GM12878 (cell line): ENCODE results near the gene MXRA7. TPM values are rescaled to one million over a fixed set of nuclear protein-coding genes. Genes with fewer than 3 reads are reported as not detected.

Experiments used
- ELK1 ChIP-seq: IDR thresholded peaks from 2 replicates; pipeline ENCODE4 v1.6.1; 2012; ENCODE audit warnings: low read depth, low read length, improper control_type of control experiment
- MTA3 ChIP-seq: IDR thresholded peaks from 2 replicates; pipeline ENCODE4 v1.6.1; 2012; ENCODE audit warnings: low read length, inconsistent platforms, borderline replicate concordance
- SRF ChIP-seq, 2 experiments: IDR thresholded peaks; 2 replicates each; pipeline ENCODE4 v1.6.1; 2011; ENCODE audit warnings: low read depth in 2 of 2, low read length in 2 of 2, mild to moderate bottlenecking in 1 of 2, moderate library complexity in 1 of 2
- WRNIP1 ChIP-seq: IDR thresholded peaks from 2 replicates; pipeline ENCODE4 v1.6.1; 2011; ENCODE audit warnings: low read depth, low read length, improper control_type of control experiment, borderline replicate concordance
- YBX1 ChIP-seq: fragments of 450-650 bp; IDR thresholded peaks from 2 replicates; pipeline ENCODE4 v1.6.1; 2016; ENCODE audit warnings: antibody characterized with exemption
- ZBTB40 ChIP-seq: fragments of 450-650 bp; IDR thresholded peaks from 2 replicates; pipeline ENCODE4 v1.6.1; 2016; ENCODE audit warnings: mild to moderate bottlenecking, moderate library complexity, borderline replicate concordance
- polyA plus RNA-seq, 11 experiments: library from polyadenylated mRNA; depleted of rRNA in 4 of 11; unstranded in 6 of 11; stranded (reverse) in 5 of 11; fragments of >200 nt; fragmentation: Nextera tagmentation in 4 of 11; fragmentation: Illumina TruSeq in 1 of 11; extraction: Ambion mirVana in 4 of 11; extraction: Trizol in 1 of 11; gene quantifications; 1 replicate in 1 of 11; 2 replicates in 10 of 11; pipeline versions ENCODE4 v1.2.1 to v1.2.3, GENCODE V29; 2011 to 2016; ENCODE audit warnings: inconsistent platforms in 2 of 11, missing spikeins in 2 of 11, low read depth in 1 of 11
- total RNA-seq, 4 experiments: library from RNA; depleted of rRNA in 3 of 4; stranded (reverse); fragments of >200 nt in 3 of 4; fragmentation: Illumina TruSeq in 1 of 4; extraction: Trizol in 1 of 4; gene quantifications; 2 replicates each; pipeline versions ENCODE4 v1.2.1 to v1.2.3, GENCODE V29; 2013 to 2021
- TF ChIP-seq, protein P1 (sequence below): fragments of 150-350 bp; IDR thresholded peaks from 2 replicates; pipeline ENCODE4 v1.6.1; 2016; ENCODE audit warnings: low read depth, low read length

The MXRA7 gene
- total and polyA plus RNA-seq, 10 of the 15 experiments (the other 5 are each of a cell fraction or from before 2014, with no cell fraction given), result 0.03 to 2.0 (median 0.33) TPM

- TF ChIP-seq, protein P1, sequence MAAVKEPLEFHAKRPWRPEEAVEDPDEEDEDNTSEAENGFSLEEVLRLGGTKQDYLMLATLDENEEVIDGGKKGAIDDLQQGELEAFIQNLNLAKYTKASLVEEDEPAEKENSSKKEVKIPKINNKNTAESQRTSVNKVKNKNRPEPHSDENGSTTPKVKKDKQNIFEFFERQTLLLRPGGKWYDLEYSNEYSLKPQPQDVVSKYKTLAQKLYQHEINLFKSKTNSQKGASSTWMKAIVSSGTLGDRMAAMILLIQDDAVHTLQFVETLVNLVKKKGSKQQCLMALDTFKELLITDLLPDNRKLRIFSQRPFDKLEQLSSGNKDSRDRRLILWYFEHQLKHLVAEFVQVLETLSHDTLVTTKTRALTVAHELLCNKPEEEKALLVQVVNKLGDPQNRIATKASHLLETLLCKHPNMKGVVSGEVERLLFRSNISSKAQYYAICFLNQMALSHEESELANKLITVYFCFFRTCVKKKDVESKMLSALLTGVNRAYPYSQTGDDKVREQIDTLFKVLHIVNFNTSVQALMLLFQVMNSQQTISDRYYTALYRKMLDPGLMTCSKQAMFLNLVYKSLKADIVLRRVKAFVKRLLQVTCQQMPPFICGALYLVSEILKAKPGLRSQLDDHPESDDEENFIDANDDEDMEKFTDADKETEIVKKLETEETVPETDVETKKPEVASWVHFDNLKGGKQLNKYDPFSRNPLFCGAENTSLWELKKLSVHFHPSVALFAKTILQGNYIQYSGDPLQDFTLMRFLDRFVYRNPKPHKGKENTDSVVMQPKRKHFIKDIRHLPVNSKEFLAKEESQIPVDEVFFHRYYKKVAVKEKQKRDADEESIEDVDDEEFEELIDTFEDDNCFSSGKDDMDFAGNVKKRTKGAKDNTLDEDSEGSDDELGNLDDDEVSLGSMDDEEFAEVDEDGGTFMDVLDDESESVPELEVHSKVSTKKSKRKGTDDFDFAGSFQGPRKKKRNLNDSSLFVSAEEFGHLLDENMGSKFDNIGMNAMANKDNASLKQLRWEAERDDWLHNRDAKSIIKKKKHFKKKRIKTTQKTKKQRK, result no peak
- TF ChIP-seq ELK1 (no peak), ZBTB40 (no peak), SRF (IDR thresholded peaks at IDR 0.05; ENCODE audit: low read depth in 2 of 2, low read length in 2 of 2) (no peak), YBX1 (no peak), MTA3 (no peak), WRNIP1 (no peak)
Observed at GRCh38 chr17:76752006-76752405, 41.2 kb upstream of the MXRA7 start (continued).
